HG03175 (cell line): ENCODE data around the gene PCSK2.

ENCODE experiments used
- ATAC-seq: cut with Tn5 transposase; IDR thresholded peaks from one replicate; pipeline ENCODE4 v1.9.1; 2021; ENCODE audit warnings: mild to moderate bottlenecking, moderate library complexity; ENCODE audit not compliant: unreplicated experiment

PCSK2 gene

GRCh38 chr20:17500826-17501225, 274.0 kb downstream of the PCSK2 start:
- ATAC-seq = no peak

- ATAC-seq = no peak
Measured at GRCh38 chr20:17501701-17502100, 274.9 kb downstream of the PCSK2 start.

GRCh38 chr20:17502105-17502504, 275.3 kb downstream of the PCSK2 start:
- ATAC-seq = no peak

GRCh38 chr20:17503301-17504065, 276.6 kb downstream of the PCSK2 start:
- no peak for ATAC-seq

GRCh38 chr20:17504066-17504897, 277.4 kb downstream of the PCSK2 start:
- peak; percentile 29 for ATAC-seq

GRCh38 chr20:17504898-17505635, 278.2 kb downstream of the PCSK2 start:
- ATAC-seq = peak; percentile 72

GRCh38 chr20:17505636-17506517, 279.0 kb downstream of the PCSK2 start:
- no peak for ATAC-seq

- ATAC-seq = no peak
Measured at GRCh38 chr20:17507032-17507431, 280.2 kb downstream of the PCSK2 start.

- ATAC-seq = no peak
Measured at GRCh38 chr20:17507531-17507930, 280.7 kb downstream of the PCSK2 start.

GRCh38 chr20:17508756-17509155, 281.9 kb downstream of the PCSK2 start:
- ATAC-seq = no peak

GRCh38 chr20:17510548-17510947, 283.7 kb downstream of the PCSK2 start:
- no peak for ATAC-seq

- ATAC-seq = no peak
Measured at GRCh38 chr20:17511401-17511800, 284.6 kb downstream of the PCSK2 start.

- ATAC-seq = no peak
Measured at GRCh38 chr20:17513939-17514338, 287.1 kb downstream of the PCSK2 start.

- ATAC-seq = no peak
Measured at GRCh38 chr20:17515053-17515452, 288.2 kb downstream of the PCSK2 start.

GRCh38 chr20:17518339-17519052, 291.7 kb downstream of the PCSK2 start:
- ATAC-seq = no peak

- no peak for ATAC-seq
Measured at GRCh38 chr20:17519606-17520285, 292.9 kb downstream of the PCSK2 start.

- no peak for ATAC-seq
Measured at GRCh38 chr20:17520583-17520982, 293.7 kb downstream of the PCSK2 start.

- no peak for ATAC-seq
Measured at GRCh38 chr20:17522528-17522927, 295.7 kb downstream of the PCSK2 start.

GRCh38 chr20:17523326-17523725, 296.5 kb downstream of the PCSK2 start:
- ATAC-seq = no peak
